ENCODE data around the gene VEPH1. TPM values are rescaled to one million over a fixed set of nuclear protein-coding genes. Genes with fewer than 3 reads are reported as not detected.

Gene VEPH1
- total and polyA plus RNA-seq, 9 of the 15 experiments (the other 6 are each of a cell fraction or from before 2014, with no cell fraction given) = 4.5 to 15.6 (median 5.8) TPM

DNA sequence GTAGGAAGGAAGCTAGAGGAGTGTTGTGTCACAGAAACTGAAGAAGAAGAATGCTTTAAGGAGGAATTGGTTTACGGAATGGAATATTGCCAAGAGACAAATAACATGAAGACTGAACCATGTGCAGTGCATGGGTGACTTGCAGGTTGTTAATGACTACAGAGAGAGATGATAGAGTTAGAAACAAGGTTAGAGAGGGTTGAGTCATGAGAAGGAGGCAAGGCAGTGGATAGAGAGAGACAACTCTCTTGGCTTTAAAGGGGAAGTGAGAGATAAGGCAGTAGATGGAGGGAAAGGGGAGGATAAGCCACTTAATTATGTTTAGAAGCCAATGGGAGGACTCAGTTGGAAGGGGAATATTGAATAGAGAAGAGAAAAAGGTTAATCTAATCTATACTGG is 224.0 kb downstream of the VEPH1 start (continued):
- no peak for TF ChIP-seq SAFB (IDR thresholded peaks at IDR 0.05; ENCODE audit: borderline replicate concordance, low read depth, low read length)
- no peak for TF ChIP-seq ETV5 (CRISPR knock-in tag; IDR thresholded peaks at IDR 0.05; ENCODE audit: low read depth)
- no peak for TF ChIP-seq ZNF444 (CRISPR knock-in tag; IDR thresholded peaks at IDR 0.05)
- TF ChIP-seq CTBP1 (IDR thresholded peaks at IDR 0.05; ENCODE audit: borderline replicate concordance) = no peak
- TF ChIP-seq, protein P1, sequence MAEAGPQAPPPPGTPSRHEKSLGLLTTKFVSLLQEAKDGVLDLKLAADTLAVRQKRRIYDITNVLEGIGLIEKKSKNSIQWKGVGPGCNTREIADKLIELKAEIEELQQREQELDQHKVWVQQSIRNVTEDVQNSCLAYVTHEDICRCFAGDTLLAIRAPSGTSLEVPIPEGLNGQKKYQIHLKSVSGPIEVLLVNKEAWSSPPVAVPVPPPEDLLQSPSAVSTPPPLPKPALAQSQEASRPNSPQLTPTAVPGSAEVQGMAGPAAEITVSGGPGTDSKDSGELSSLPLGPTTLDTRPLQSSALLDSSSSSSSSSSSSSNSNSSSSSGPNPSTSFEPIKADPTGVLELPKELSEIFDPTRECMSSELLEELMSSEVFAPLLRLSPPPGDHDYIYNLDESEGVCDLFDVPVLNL (CRISPR knock-in tag; IDR thresholded peaks at IDR 0.05; ENCODE audit: low read depth) = no peak
- TF ChIP-seq, protein P2, sequence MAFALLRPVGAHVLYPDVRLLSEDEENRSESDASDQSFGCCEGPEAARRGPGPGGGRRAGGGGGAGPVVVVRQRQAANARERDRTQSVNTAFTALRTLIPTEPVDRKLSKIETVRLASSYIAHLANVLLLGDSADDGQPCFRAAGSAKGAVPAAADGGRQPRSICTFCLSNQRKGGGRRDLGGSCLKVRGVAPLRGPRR (CRISPR knock-in tag; IDR thresholded peaks at IDR 0.05) = no peak
- TF ChIP-seq NR2C2 (CRISPR knock-in tag; IDR thresholded peaks at IDR 0.05) = no peak
- no peak; the same call in 1 of the 2 replicates for TF ChIP-seq NR2C2 (tag; IDR thresholded peaks at IDR 0.05)
- TF ChIP-seq, protein P3, sequence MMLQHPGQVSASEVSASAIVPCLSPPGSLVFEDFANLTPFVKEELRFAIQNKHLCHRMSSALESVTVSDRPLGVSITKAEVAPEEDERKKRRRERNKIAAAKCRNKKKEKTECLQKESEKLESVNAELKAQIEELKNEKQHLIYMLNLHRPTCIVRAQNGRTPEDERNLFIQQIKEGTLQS (IDR thresholded peaks at IDR 0.05) = peak; percentile 38; the same call in 1 of the 2 replicates
- TF ChIP-seq, protein P3 (CRISPR knock-in tag; conservative IDR thresholded peaks at IDR 0.05) = no peak
- TF ChIP-seq ATF1 (CRISPR knock-in tag; IDR thresholded peaks at IDR 0.05) = no peak
- no peak for TF ChIP-seq ATF1 (tag; IDR thresholded peaks at IDR 0.05)
- no peak for TF ChIP-seq FOXP1 (CRISPR knock-in tag; IDR thresholded peaks at IDR 0.05)
- no peak for TF ChIP-seq NR2F6 (CRISPR knock-in tag; IDR thresholded peaks at IDR 0.05)
- TF ChIP-seq ZNF780A (CRISPR knock-in tag; IDR thresholded peaks at IDR 0.05) = no peak
- peak in 1 of 2 experiments; percentile 63; a peak in 1 of 4 replicates for TF ChIP-seq TRIM24 (IDR thresholded peaks at IDR 0.05)
- no peak for TF ChIP-seq TAF15 (IDR thresholded peaks at IDR 0.05; ENCODE audit: low read depth, low read length)
- no peak for TF ChIP-seq KDM1A (IDR thresholded peaks at IDR 0.05)
- no peak for TF ChIP-seq PURB (CRISPR knock-in tag; IDR thresholded peaks at IDR 0.05; ENCODE audit: low read depth)
- TF ChIP-seq, protein P4, sequence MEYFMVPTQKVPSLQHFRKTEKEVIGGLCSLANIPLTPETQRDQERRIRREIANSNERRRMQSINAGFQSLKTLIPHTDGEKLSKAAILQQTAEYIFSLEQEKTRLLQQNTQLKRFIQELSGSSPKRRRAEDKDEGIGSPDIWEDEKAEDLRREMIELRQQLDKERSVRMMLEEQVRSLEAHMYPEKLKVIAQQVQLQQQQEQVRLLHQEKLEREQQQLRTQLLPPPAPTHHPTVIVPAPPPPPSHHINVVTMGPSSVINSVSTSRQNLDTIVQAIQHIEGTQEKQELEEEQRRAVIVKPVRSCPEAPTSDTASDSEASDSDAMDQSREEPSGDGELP (CRISPR knock-in tag; IDR thresholded peaks at IDR 0.05; ENCODE audit: borderline replicate concordance) = no peak
- TF ChIP-seq DMBX1 (CRISPR knock-in tag; IDR thresholded peaks at IDR 0.05; ENCODE audit: borderline replicate concordance) = no peak
- TF ChIP-seq, protein P5, sequence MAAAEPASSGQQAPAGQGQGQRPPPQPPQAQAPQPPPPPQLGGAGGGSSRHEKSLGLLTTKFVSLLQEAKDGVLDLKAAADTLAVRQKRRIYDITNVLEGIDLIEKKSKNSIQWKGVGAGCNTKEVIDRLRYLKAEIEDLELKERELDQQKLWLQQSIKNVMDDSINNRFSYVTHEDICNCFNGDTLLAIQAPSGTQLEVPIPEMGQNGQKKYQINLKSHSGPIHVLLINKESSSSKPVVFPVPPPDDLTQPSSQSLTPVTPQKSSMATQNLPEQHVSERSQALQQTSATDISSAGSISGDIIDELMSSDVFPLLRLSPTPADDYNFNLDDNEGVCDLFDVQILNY (CRISPR knock-in tag; IDR thresholded peaks at IDR 0.05) = no peak
- TF ChIP-seq PHTF2 (CRISPR knock-in tag; IDR thresholded peaks at IDR 0.05) = no peak
- TF ChIP-seq, protein P6, sequence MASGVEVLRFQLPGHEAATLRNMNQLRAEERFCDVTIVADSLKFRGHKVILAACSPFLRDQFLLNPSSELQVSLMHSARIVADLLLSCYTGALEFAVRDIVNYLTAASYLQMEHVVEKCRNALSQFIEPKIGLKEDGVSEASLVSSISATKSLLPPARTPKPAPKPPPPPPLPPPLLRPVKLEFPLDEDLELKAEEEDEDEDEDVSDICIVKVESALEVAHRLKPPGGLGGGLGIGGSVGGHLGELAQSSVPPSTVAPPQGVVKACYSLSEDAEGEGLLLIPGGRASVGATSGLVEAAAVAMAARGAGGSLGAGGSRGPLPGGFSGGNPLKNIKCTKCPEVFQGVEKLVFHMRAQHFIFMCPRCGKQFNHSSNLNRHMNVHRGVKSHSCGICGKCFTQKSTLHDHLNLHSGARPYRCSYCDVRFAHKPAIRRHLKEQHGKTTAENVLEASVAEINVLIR (CRISPR knock-in tag; IDR thresholded peaks at IDR 0.05) = no peak
- no peak for TF ChIP-seq ETS2 (tag; IDR thresholded peaks at IDR 0.05; ENCODE audit: borderline replicate concordance, poor library complexity, severe bottlenecking)
- no peak for TF ChIP-seq GATA2 (CRISPR knock-in tag; IDR thresholded peaks at IDR 0.05)
- no peak for TF ChIP-seq HMG20B (CRISPR knock-in tag; IDR thresholded peaks at IDR 0.05)
